ENCODE measurements around the gene NAV2.
A peak's percentile ranks its signal among the peaks of the same experiment; 100 is the strongest.

The NAV2 gene

DNA sequence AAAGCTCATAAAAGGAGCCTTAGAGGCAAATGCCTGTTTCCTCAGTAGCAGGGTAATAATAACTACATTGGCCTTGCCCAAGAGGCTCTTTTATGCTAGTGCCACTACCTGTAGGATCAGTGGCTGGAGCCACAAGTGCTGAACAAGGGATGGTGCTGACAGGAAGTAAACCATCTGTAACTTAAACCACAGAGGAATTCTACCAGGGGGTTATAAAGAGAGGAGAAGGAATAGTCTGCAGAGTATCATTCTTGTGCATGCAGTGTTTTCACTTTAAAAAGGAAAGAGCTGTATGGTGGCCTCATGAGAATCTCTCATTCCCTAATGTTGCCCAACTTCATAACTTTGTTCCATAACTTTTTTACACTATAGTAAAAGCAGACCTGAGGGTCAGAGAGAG lies 279.5 kb downstream of the NAV2 start:
- H3K27me3 ChIP-seq (ENCODE audit: control insufficient read depth, insufficient read depth, low read length): no peaks in the 10 kb centered on the region
- no peak overlapping the region for H3K9ac ChIP-seq (ENCODE audit: low read length)
- H3K36me3 ChIP-seq (ENCODE audit: control insufficient read depth, insufficient read depth, low read length): peaks cover 12% of the 10 kb centered on the region; the same call in 1 of the 2 replicates
- peaks cover 23% of the 10 kb centered on the region for H3K4me1 ChIP-seq (ENCODE audit: control insufficient read depth, insufficient read depth, low read length)
- no peak overlapping the region for H3K27ac ChIP-seq (ENCODE audit: low read depth, low read length)
- H3K9me3 ChIP-seq (ENCODE audit: control insufficient read depth, insufficient read depth, low read depth, low read length): peaks cover 6% of the 10 kb centered on the region; the same call in 1 of the 2 replicates
- H3K4me3 ChIP-seq (ENCODE audit: low read depth, low read length): no peak overlapping the region

GRCh38 chr11:19992998-19993397 lies 280.4 kb downstream of the NAV2 start:
- no peaks in the 10 kb centered on the region for H3K27me3 ChIP-seq (ENCODE audit: control insufficient read depth, insufficient read depth, low read length)
- no peak overlapping the region for H3K27ac ChIP-seq (ENCODE audit: low read depth, low read length)
- H3K4me1 ChIP-seq (ENCODE audit: control insufficient read depth, insufficient read depth, low read length): peaks cover 16% of the 10 kb centered on the region
- H3K9ac ChIP-seq (ENCODE audit: low read length): no peak overlapping the region
- peaks cover 12% of the 10 kb centered on the region; the same call in 1 of the 2 replicates for H3K36me3 ChIP-seq (ENCODE audit: control insufficient read depth, insufficient read depth, low read length)
- no peak overlapping the region for H3K4me3 ChIP-seq (ENCODE audit: low read depth, low read length)
- peaks cover 6% of the 10 kb centered on the region; the same call in 1 of the 2 replicates for H3K9me3 ChIP-seq (ENCODE audit: control insufficient read depth, insufficient read depth, low read depth, low read length)

- Histone ChIP-seq H3K9ac (ENCODE audit: low read length) (no peak overlapping the region), H3K27ac (ENCODE audit: low read depth, low read length) (no peak overlapping the region), H3K4me1 (ENCODE audit: control insufficient read depth, insufficient read depth, low read length) (peaks cover 7% of the 10 kb centered on the region), H3K36me3 (ENCODE audit: control insufficient read depth, insufficient read depth, low read length) (peaks cover 12% of the 10 kb centered on the region; the same call in 1 of the 2 replicates), H3K4me3 (ENCODE audit: low read depth, low read length) (no peak overlapping the region), H3K27me3 (ENCODE audit: control insufficient read depth, insufficient read depth, low read length) (peaks cover 10% of the 10 kb centered on the region), H3K9me3 (ENCODE audit: control insufficient read depth, insufficient read depth, low read depth, low read length) (peaks cover 6% of the 10 kb centered on the region; the same call in 1 of the 2 replicates)
Measured at GRCh38 chr11:19994672-19995071, 282.0 kb downstream of the NAV2 start.

- peaks cover 12% of the 10 kb centered on the region; the same call in 1 of the 2 replicates for H3K36me3 ChIP-seq (ENCODE audit: control insufficient read depth, insufficient read depth, low read length)
- H3K27me3 ChIP-seq (ENCODE audit: control insufficient read depth, insufficient read depth, low read length): peaks cover 10% of the 10 kb centered on the region
- H3K27ac ChIP-seq (ENCODE audit: low read depth, low read length): no peak overlapping the region
- H3K9ac ChIP-seq (ENCODE audit: low read length): no peak overlapping the region
- peaks cover 6% of the 10 kb centered on the region; the same call in 1 of the 2 replicates for H3K9me3 ChIP-seq (ENCODE audit: control insufficient read depth, insufficient read depth, low read depth, low read length)
- peaks cover 12% of the 10 kb centered on the region for H3K4me1 ChIP-seq (ENCODE audit: control insufficient read depth, insufficient read depth, low read length)
- no peak overlapping the region for H3K4me3 ChIP-seq (ENCODE audit: low read depth, low read length)
Measured at GRCh38 chr11:19995145-19995544, 282.5 kb downstream of the NAV2 start.

DNA sequence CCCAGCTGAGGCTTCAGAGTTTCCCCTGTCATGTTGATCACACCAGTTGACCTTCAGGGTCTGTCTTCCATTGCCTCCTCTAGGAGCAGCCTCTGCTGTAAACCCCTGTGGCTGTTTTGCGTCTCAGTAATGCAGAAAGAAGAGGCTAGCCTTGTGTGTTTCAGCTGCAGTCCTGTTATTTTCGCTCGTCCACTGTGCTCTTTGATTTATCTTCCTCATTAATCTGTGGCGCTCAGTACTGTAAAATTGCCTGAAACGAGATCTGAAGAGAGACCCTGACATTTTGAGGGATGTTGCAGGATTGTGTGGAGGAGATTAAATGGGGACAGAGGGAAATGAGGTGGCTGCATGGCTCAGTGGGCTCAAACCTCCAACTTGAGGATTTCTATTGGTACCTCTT lies 283.9 kb downstream of the NAV2 start:
- Histone ChIP-seq H3K36me3 (ENCODE audit: control insufficient read depth, insufficient read depth, low read length) (peaks cover 12% of the 10 kb centered on the region; the same call in 1 of the 2 replicates), H3K4me3 (ENCODE audit: low read depth, low read length) (no peak overlapping the region), H3K27ac (ENCODE audit: low read depth, low read length) (no peak overlapping the region), H3K4me1 (ENCODE audit: control insufficient read depth, insufficient read depth, low read length) (peaks cover 22% of the 10 kb centered on the region), H3K9me3 (ENCODE audit: control insufficient read depth, insufficient read depth, low read depth, low read length) (peaks cover 6% of the 10 kb centered on the region; the same call in 1 of the 2 replicates), H3K9ac (ENCODE audit: low read length) (no peak overlapping the region), H3K27me3 (ENCODE audit: control insufficient read depth, insufficient read depth, low read length) (peaks cover 10% of the 10 kb centered on the region)

GRCh38 chr11:20000022-20000350 lies 287.3 kb downstream of the NAV2 start:
- no peaks in the 10 kb centered on the region for H3K36me3 ChIP-seq (ENCODE audit: control insufficient read depth, insufficient read depth, low read length)
- H3K27me3 ChIP-seq (ENCODE audit: control insufficient read depth, insufficient read depth, low read length): peaks cover 17% of the 10 kb centered on the region
- H3K9ac ChIP-seq (ENCODE audit: low read length): peak overlapping the region; percentile 29
- H3K4me1 ChIP-seq (ENCODE audit: control insufficient read depth, insufficient read depth, low read length): peaks cover 48% of the 10 kb centered on the region
- H3K27ac ChIP-seq (ENCODE audit: low read depth, low read length): no peak overlapping the region
- H3K9me3 ChIP-seq (ENCODE audit: control insufficient read depth, insufficient read depth, low read depth, low read length): no peaks in the 10 kb centered on the region
- H3K4me3 ChIP-seq (ENCODE audit: low read depth, low read length): peak overlapping the region; percentile 7; the same call in 1 of the 2 replicates

DNA sequence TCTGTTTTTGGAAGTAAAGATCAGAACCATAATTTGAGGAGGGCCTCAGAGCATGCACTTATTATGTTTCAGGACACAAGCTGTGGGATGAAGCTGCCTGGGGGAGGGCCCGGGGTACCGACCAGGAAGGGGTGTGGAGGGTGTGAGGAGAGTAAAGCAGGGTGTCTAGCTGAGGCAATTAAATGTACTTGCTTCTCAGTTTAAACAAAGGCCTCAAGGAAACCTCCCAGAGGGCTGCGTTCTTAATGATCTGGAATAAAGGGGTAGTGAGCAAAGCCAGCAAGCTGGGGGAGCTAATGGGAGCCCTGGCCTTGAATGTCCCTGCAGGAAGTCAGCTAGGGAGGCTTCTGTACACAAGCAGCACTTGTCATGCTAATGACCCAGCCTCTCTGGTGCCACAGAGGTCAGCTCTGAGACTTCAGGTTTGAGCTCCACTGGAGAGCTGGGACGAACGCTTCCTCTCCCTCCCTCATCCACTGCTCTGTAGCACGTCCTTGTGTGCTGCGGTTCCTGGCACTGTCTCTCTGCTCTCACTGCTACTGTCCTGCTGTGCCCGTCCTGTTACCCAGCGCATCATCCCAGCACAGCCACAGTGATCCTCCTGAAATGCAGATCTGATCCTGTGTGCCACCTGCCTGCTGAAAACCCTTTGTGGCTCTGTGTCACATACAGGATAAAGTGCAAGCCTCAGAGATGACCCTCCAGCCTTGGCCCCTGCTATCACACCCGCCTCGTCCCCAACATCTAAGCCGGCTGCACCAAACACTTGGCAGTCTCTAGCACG lies 287.9 kb downstream of the NAV2 start:
- Histone ChIP-seq H3K36me3 (ENCODE audit: control insufficient read depth, insufficient read depth, low read length) (no peaks in the 10 kb centered on the region), H3K9me3 (ENCODE audit: control insufficient read depth, insufficient read depth, low read depth, low read length) (no peaks in the 10 kb centered on the region), H3K9ac (ENCODE audit: low read length) (peak overlapping the region; percentile 45), H3K4me3 (ENCODE audit: low read depth, low read length) (peak overlapping the region; percentile 26), H3K4me1 (ENCODE audit: control insufficient read depth, insufficient read depth, low read length) (peaks cover 48% of the 10 kb centered on the region), H3K27ac (ENCODE audit: low read depth, low read length) (no peak overlapping the region), H3K27me3 (ENCODE audit: control insufficient read depth, insufficient read depth, low read length) (peaks cover 17% of the 10 kb centered on the region)

DNA sequence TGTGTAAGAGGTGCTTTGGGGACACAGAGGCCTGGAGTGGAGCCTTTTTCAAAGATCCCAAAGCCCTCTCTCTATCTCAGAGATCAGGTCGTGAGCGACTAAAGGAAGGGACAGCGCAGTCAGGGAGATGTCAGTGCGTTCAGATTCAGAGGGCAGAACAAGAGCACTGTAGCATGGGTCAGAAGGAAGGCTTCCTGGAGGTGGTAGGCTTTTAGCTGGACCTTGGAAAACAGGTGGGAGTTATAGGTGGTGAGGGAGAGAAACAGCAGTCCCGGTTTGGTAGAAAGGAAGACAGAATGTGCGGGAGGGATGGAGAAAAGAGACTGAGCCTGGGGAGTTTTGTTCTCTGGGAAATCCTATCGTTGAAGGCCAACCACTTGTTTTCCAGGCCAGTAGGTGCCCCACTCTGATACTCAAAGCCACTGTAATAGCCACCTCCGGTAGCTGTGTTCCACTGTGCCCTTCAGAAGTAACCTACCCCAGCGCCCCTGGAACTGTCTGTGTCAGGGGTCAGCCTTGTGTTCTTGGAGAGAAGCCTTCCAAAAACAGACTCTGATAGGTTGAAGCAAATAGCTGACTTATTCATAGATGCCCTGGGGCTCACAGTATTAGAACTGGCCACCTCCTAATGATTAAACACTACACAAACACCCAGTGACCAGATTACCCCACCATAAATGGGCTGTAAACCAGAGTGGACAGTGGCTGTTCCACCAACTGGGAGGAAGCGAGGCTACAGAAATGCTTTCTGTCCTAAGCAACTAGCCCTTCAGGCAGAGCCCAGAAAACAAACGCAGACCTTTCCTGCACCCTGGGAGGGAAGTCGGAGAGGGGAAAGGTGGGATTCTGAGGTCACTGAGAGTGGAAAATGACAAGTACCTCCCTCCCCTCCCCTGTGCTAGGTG lies 289.9 kb downstream of the NAV2 start:
- Histone ChIP-seq H3K27ac (ENCODE audit: low read depth, low read length) (no peak overlapping the region), H3K4me1 (ENCODE audit: control insufficient read depth, insufficient read depth, low read length) (peaks cover 44% of the 10 kb centered on the region), H3K36me3 (ENCODE audit: control insufficient read depth, insufficient read depth, low read length) (no peaks in the 10 kb centered on the region), H3K27me3 (ENCODE audit: control insufficient read depth, insufficient read depth, low read length) (peaks cover 17% of the 10 kb centered on the region), H3K4me3 (ENCODE audit: low read depth, low read length) (no peak overlapping the region), H3K9ac (ENCODE audit: low read length) (peak overlapping the region; percentile 3), H3K9me3 (ENCODE audit: control insufficient read depth, insufficient read depth, low read depth, low read length) (no peaks in the 10 kb centered on the region)

DNA sequence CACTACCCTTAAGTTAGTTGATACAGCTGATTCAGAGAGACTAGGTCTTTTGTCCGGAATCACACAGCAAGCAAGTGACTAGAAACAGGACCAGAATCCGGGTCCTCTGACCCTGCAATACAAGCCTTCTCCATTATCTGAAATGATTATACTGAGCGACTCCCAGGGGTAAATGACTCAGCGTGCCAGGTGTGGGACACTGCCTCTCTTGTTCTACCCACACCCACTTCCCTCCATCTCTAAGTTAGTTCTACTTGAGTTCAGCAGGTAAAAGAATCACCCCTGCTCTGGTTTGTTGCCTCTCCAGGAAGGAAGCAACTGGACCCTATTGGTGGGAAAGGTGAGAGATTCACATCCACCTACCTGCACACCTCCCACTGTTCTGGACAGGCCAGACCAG lies 290.7 kb downstream of the NAV2 start:
- no peak overlapping the region for H3K9ac ChIP-seq (ENCODE audit: low read length)
- H3K36me3 ChIP-seq (ENCODE audit: control insufficient read depth, insufficient read depth, low read length): no peaks in the 10 kb centered on the region
- no peaks in the 10 kb centered on the region for H3K9me3 ChIP-seq (ENCODE audit: control insufficient read depth, insufficient read depth, low read depth, low read length)
- H3K27me3 ChIP-seq (ENCODE audit: control insufficient read depth, insufficient read depth, low read length): peaks cover 15% of the 10 kb centered on the region
- no peak overlapping the region for H3K27ac ChIP-seq (ENCODE audit: low read depth, low read length)
- H3K4me3 ChIP-seq (ENCODE audit: low read depth, low read length): no peak overlapping the region
- peaks cover 44% of the 10 kb centered on the region for H3K4me1 ChIP-seq (ENCODE audit: control insufficient read depth, insufficient read depth, low read length)

- H3K9ac ChIP-seq (ENCODE audit: low read length): no peak overlapping the region
- no peak overlapping the region for H3K27ac ChIP-seq (ENCODE audit: low read depth, low read length)
- peaks cover 6% of the 10 kb centered on the region; the same call in 1 of the 2 replicates for H3K27me3 ChIP-seq (ENCODE audit: control insufficient read depth, insufficient read depth, low read length)
- H3K9me3 ChIP-seq (ENCODE audit: control insufficient read depth, insufficient read depth, low read depth, low read length): no peaks in the 10 kb centered on the region
- H3K4me3 ChIP-seq (ENCODE audit: low read depth, low read length): no peak overlapping the region
- peaks cover 46% of the 10 kb centered on the region for H3K4me1 ChIP-seq (ENCODE audit: control insufficient read depth, insufficient read depth, low read length)
- H3K36me3 ChIP-seq (ENCODE audit: control insufficient read depth, insufficient read depth, low read length): no peaks in the 10 kb centered on the region
Measured at GRCh38 chr11:20004866-20005265, 292.2 kb downstream of the NAV2 start.

DNA sequence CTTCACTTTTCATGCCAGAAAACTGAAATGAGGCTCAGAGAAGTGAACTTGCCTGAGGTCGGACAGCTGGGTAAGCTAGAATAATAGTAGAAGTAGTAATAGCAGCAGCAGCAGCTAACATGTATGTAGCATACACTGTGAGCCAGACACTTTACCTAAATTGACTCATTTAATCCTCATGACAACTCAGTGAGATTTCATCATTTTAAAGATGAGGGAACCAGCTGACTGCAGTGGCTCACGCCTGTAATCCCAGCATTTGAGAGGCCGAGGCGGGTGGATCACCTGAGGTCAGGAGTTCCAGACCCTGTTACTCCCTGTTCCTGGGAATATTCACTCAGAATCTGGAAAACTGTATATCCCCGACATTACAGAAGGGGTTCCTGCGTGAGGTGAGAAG lies 293.1 kb downstream of the NAV2 start:
- Histone ChIP-seq H3K9me3 (ENCODE audit: control insufficient read depth, insufficient read depth, low read depth, low read length) (no peaks in the 10 kb centered on the region), H3K9ac (ENCODE audit: low read length) (no peak overlapping the region), H3K36me3 (ENCODE audit: control insufficient read depth, insufficient read depth, low read length) (no peaks in the 10 kb centered on the region), H3K27ac (ENCODE audit: low read depth, low read length) (no peak overlapping the region), H3K4me1 (ENCODE audit: control insufficient read depth, insufficient read depth, low read length) (peaks cover 47% of the 10 kb centered on the region), H3K27me3 (ENCODE audit: control insufficient read depth, insufficient read depth, low read length) (peaks cover 6% of the 10 kb centered on the region; the same call in 1 of the 2 replicates), H3K4me3 (ENCODE audit: low read depth, low read length) (no peak overlapping the region)

All from HUES6 (cell line).